Measurements from ENCODE around the gene DCPS.

DCPS gene

DNA sequence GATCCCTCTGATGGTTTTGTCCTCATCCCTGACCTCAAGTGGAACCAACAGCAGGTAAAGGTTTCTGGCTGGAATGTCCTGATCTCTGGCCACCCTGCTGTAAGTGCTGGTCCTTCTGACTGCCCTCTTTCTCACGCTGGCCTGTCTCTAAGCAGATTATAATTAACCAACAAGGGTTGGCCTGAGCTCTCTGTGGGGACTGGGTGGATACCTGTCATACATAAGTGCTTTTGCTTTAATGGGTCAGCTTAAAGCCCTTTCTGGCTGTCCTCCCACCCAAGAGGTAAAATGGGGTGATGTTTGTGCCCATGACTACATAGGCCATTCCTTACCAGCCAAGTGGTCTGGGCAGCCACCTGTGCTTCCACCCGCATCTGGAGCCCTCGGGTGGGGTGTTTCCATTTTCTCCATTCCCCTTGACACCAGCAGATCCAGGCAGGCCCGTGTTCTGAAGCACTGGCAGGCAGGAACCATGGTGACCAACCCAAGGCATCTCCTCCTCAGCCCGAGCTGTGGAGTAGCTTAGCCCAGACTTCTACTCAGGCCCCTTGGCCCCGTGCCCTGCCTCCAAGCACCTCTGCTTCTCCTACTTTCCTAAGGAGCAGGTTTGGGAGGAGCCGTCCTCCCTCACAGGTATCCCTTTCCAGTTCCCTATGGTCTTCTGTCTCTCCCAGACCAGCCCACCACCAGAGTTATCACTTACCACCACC is 34.6 kb downstream of the DCPS start:
- TF ChIP-seq, protein P1, sequence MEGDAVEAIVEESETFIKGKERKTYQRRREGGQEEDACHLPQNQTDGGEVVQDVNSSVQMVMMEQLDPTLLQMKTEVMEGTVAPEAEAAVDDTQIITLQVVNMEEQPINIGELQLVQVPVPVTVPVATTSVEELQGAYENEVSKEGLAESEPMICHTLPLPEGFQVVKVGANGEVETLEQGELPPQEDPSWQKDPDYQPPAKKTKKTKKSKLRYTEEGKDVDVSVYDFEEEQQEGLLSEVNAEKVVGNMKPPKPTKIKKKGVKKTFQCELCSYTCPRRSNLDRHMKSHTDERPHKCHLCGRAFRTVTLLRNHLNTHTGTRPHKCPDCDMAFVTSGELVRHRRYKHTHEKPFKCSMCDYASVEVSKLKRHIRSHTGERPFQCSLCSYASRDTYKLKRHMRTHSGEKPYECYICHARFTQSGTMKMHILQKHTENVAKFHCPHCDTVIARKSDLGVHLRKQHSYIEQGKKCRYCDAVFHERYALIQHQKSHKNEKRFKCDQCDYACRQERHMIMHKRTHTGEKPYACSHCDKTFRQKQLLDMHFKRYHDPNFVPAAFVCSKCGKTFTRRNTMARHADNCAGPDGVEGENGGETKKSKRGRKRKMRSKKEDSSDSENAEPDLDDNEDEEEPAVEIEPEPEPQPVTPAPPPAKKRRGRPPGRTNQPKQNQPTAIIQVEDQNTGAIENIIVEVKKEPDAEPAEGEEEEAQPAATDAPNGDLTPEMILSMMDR (IDR thresholded peaks at IDR 0.05; ENCODE audit: borderline replicate concordance, insufficient read depth, low read depth, low read length), result no peak
- no peak overlapping the region for H3K4me3 ChIP-seq (ENCODE audit: low read depth, low read length)

GRCh38 chr11:126339073-126339862 is 35.4 kb downstream of the DCPS start:
- H3K4me3 ChIP-seq (ENCODE audit: low read depth, low read length), result no peak overlapping the region
- TF ChIP-seq, protein P1 (IDR thresholded peaks at IDR 0.05; ENCODE audit: borderline replicate concordance, insufficient read depth, low read depth, low read length), result no peak

- no peak overlapping the region for H3K4me3 ChIP-seq (ENCODE audit: low read depth, low read length)
- TF ChIP-seq, protein P1 (IDR thresholded peaks at IDR 0.05; ENCODE audit: borderline replicate concordance, insufficient read depth, low read depth, low read length), result no peak
Measured at GRCh38 chr11:126339863-126340434, 36.1 kb downstream of the DCPS start.

- TF ChIP-seq, protein P1 (IDR thresholded peaks at IDR 0.05; ENCODE audit: borderline replicate concordance, insufficient read depth, low read depth, low read length), result no peak
- H3K4me3 ChIP-seq (ENCODE audit: low read depth, low read length), result no peak overlapping the region
Measured at GRCh38 chr11:126340960-126341606, 37.2 kb downstream of the DCPS start.

- TF ChIP-seq, protein P1 (IDR thresholded peaks at IDR 0.05; ENCODE audit: borderline replicate concordance, insufficient read depth, low read depth, low read length), result no peak
- H3K4me3 ChIP-seq (ENCODE audit: low read depth, low read length), result no peak overlapping the region
Measured at GRCh38 chr11:126341760-126342161, 37.9 kb downstream of the DCPS start.

GRCh38 chr11:126343051-126343450 is 39.2 kb downstream of the DCPS start:
- TF ChIP-seq, protein P1 (IDR thresholded peaks at IDR 0.05; ENCODE audit: borderline replicate concordance, insufficient read depth, low read depth, low read length), result no peak
- no peak overlapping the region for H3K4me3 ChIP-seq (ENCODE audit: low read depth, low read length)

Data from GM12875 (cell line).